Measurements from ENCODE around the gene TNC. TPM values are rescaled to one million over a fixed set of nuclear protein-coding genes. Genes with fewer than 3 reads are reported as not detected.

The TNC gene
- total and polyA plus RNA-seq, 8 donors = 3.5 to 265 (median 80.1) TPM

DNA sequence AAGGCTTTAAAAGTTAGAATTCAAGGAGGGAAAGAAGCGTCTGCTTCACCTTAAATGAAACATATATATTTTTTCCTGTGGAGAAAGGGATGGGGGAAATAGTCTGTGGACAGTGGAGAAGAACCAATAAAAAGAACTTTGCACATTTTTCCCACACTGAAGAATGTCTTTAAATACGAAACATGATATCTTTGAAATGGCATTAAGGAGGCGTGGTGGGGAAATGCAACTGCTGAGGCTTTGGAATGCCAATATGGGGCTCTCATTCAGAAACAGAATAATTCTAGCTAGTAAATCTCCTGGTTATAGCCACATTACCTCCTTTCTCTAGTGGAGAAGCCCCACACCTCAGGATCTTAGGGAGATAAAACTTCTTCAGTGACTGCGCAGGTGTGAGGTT lies 46.8 kb downstream of the TNC start:
- Histone ChIP-seq H3K27ac (no peak overlapping the region), H3K4me1 (peaks cover 0 to 19% (median 9%) of the 10 kb centered on the region in 4 donors), H3K27me3 (no peaks in the 10 kb centered on the region), H3K4me3 (no peak overlapping the region), H3K9me3 (no peaks in the 10 kb centered on the region), H3K36me3 (peaks cover 0 to 59% (median 26%) of the 10 kb centered on the region in 4 donors)
- no peak for DNase-seq
- intact Hi-C loops (cut with DNase I; ENCODE audit: low total_unique reads) = no loop called here
- TF ChIP-seq POLR2A (IDR thresholded peaks at IDR 0.05) = no peak
- TF ChIP-seq EP300 (IDR thresholded peaks at IDR 0.05) = no peak
- no peak for TF ChIP-seq POLR2AphosphoS5 (IDR thresholded peaks at IDR 0.05)
- TF ChIP-seq, protein P1, sequence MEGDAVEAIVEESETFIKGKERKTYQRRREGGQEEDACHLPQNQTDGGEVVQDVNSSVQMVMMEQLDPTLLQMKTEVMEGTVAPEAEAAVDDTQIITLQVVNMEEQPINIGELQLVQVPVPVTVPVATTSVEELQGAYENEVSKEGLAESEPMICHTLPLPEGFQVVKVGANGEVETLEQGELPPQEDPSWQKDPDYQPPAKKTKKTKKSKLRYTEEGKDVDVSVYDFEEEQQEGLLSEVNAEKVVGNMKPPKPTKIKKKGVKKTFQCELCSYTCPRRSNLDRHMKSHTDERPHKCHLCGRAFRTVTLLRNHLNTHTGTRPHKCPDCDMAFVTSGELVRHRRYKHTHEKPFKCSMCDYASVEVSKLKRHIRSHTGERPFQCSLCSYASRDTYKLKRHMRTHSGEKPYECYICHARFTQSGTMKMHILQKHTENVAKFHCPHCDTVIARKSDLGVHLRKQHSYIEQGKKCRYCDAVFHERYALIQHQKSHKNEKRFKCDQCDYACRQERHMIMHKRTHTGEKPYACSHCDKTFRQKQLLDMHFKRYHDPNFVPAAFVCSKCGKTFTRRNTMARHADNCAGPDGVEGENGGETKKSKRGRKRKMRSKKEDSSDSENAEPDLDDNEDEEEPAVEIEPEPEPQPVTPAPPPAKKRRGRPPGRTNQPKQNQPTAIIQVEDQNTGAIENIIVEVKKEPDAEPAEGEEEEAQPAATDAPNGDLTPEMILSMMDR (IDR thresholded peaks at IDR 0.05) = no peak
- 53 to 80% (median 66%) methylated on average over 4 of the region's 4 CpGs for WGBS, 5 donors

DNA sequence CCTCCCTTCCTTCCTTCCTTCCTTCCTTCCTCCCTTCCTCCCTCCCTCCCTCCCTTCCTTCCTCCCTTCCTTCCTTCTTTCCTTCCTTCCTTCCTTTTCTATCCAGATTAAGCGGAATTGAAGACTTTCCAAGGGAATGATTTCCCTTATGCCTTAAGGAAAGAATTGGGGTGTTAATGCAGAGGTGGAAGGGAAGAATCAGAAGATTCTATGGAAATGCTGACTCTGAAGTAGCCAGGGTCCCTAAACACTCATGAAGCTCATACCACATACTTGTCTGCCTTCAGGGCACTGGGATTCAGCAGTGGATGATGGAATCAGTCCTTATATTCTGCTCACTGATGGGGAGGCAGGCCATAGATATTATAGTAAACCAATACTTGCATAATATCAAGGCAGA lies 48.2 kb downstream of the TNC start:
- H3K27ac ChIP-seq = peak overlapping the region in 2 of 5 donors; percentile 50 to 60
- peaks cover 0 to 25% (median 9%) of the 10 kb centered on the region in 4 donors for H3K4me1 ChIP-seq
- peaks cover 0 to 47% (median 17%) of the 10 kb centered on the region in 4 donors for H3K36me3 ChIP-seq
- H3K9me3 ChIP-seq = no peaks in the 10 kb centered on the region
- TF ChIP-seq, protein P1 (IDR thresholded peaks at IDR 0.05) = no peak
- TF ChIP-seq POLR2AphosphoS5 (IDR thresholded peaks at IDR 0.05) (no peak), POLR2A (IDR thresholded peaks at IDR 0.05) (no peak), EP300 (IDR thresholded peaks at IDR 0.05) (no peak)
- no peaks in the 10 kb centered on the region for H3K27me3 ChIP-seq
- WGBS, 5 donors = 85 to 97% (median 92%) methylated on average over 1 of the region's 1 CpG
- DNase-seq = no peak
- intact Hi-C loops (cut with DNase I; ENCODE audit: low total_unique reads) = no loop called here
- H3K4me3 ChIP-seq = no peak overlapping the region

DNA sequence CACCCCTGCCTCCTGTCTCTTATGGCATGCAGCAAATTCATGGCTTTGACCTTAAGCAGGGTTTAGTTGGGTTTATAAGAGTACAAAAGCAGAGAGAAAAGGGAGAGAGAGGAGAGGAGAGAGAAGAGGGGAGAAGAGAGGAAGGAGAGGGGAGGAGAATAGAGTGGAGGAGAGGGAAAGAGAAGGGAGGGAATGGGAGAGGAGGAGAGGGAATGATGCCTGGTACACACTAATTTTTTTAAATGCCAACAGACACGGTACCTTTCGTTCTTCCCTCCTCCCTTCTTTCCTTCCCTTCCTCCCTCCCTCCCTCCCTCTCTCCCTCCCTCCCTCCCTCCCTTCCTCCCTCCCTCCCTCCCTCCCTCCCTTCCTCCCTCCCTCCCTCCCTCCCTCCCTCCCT lies 48.7 kb downstream of the TNC start:
- no peak overlapping the region for H3K4me3 ChIP-seq
- H3K27me3 ChIP-seq = no peaks in the 10 kb centered on the region
- peak overlapping the region in 2 of 5 donors; percentile 19 to 75 for H3K27ac ChIP-seq
- intact Hi-C loops (cut with DNase I; ENCODE audit: low total_unique reads) = no loop called here
- H3K36me3 ChIP-seq = peaks cover 0 to 42% (median 14%) of the 10 kb centered on the region in 4 donors
- peaks cover 0 to 30% (median 9%) of the 10 kb centered on the region in 4 donors for H3K4me1 ChIP-seq
- no peak for DNase-seq
- no peak for TF ChIP-seq POLR2A (IDR thresholded peaks at IDR 0.05)
- WGBS, 5 donors = 80 to 95% (median 88%) methylated on average over 2 of the region's 2 CpGs
- no peaks in the 10 kb centered on the region for H3K9me3 ChIP-seq

DNA sequence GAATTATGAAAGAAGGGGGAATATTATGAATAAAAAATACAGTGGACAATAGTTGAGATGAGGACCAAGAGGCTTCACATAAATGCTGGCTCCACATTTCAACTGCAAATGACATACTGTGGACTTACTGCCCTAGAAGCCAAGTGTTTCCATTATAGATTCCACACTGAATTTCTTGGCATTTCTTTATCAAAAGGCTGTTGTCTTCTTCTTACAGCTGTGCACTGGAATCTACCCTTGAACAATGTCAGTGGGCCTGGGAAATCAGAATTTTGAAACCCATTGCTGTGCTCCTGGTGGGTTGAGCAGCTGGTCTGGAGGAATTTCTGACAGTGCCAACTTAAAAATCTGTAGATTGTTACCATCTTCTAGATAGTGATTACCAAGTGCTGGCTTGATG lies 49.9 kb downstream of the TNC start:
- intact Hi-C loops (cut with DNase I; ENCODE audit: low total_unique reads) = no loop called here
- no peak for TF ChIP-seq EP300 (IDR thresholded peaks at IDR 0.05)
- no peak for DNase-seq
- Histone ChIP-seq H3K36me3 (peaks cover 0 to 31% (median 8%) of the 10 kb centered on the region in 4 donors), H3K27me3 (no peaks in the 10 kb centered on the region), H3K9me3 (no peaks in the 10 kb centered on the region), H3K4me1 (peaks cover 0 to 43% (median 14%) of the 10 kb centered on the region in 4 donors), H3K4me3 (no peak overlapping the region), H3K27ac (peak overlapping the region in 3 of 5 donors; percentile 4 to 75 (median 19))

DNA sequence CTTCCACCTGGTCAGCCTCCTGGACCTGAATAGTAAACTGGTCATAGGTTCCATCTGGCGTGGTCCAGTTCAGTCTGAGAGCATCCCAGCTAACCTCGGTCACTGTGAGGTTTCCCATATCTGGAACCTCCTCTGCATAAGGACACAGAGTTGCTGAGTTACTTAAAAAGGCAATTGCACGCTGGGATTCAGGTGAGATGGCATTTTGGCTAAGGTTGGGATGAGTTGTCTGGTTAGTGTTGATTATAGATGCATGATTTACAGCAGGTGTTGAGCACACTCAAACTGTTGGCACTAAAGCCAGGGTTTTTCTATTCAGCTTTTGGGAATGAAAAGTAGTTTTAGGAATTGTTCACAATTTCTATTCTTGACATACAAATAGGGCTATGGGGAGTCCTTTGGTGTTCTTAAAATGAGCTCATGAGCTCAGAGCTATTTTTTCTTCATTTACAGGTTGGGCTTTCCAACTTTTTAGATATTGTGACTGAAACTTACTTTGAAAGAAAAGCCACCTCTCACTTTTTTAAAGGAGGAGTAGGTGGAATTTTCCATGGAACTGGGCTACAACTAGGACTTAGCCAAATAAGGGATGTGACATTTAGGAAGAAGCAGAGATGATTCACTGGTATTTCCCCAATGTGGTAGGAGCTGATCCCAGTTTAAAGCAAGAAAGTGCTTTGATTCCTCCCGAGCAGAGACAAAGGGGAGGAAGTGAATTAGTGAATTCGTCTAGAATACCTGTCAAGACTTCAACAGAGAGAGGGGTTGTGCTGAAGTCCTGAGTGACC lies 54.7 kb downstream of the TNC start:
- Histone ChIP-seq H3K27ac (peak overlapping the region in 4 of 5 donors; percentile 21 to 71 (median 61)), H3K36me3 (peaks cover 0 to 15% (median 2%) of the 10 kb centered on the region in 4 donors)
- no peak for DNase-seq

More for the DNA sequence above, 54.7 kb downstream of the TNC start:
- no peaks in the 10 kb centered on the region for H3K27me3 ChIP-seq
- intact Hi-C loops (cut with DNase I; ENCODE audit: low total_unique reads) = no loop called here
- 72 to 87% (median 82%) methylated on average over 3 to 5 of the region's 5 CpGs for WGBS, 5 donors
- no peaks in the 10 kb centered on the region for H3K9me3 ChIP-seq
- peaks cover 0 to 46% (median 9%) of the 10 kb centered on the region in 4 donors for H3K4me1 ChIP-seq
- no peak overlapping the region for H3K4me3 ChIP-seq
- TF ChIP-seq POLR2AphosphoS5 (IDR thresholded peaks at IDR 0.05) (peak in 1 of 3 donors; percentile 6), EP300 (IDR thresholded peaks at IDR 0.05) (no peak)

Measured in stomach (tissue), 9 donors.